OCI-LY7 (cell line): ENCODE data around the gene NCK2. TPM values are rescaled to one million over a fixed set of nuclear protein-coding genes. Genes with fewer than 3 reads are reported as not detected.

Experiments used
- BruUV-seq: library from RNA; stranded (reverse); fragments of 400-500 nt; replicated peaks from 2 replicates; lab custom pipeline; 2021; lab: Mats Ljungman, UMichigan
- CTCF ChIA-PET: fragments of 300-600 bp; sonication (Branson Sonifier 250); formaldehyde crosslinking; loops from one replicate; lab custom pipeline; 2022; ENCODE audit warnings: antibody characterized with exemption; ENCODE audit not compliant: unreplicated experiment; lab: Charles Lee
- POLR2A ChIA-PET: fragments of 300-600 bp; sonication (Branson Sonifier 250); formaldehyde crosslinking; loops from one replicate; lab custom pipeline; 2022; ENCODE audit warnings: antibody characterized with exemption; lab: Charles Lee
- DNase-seq: peaks from one replicate; pipeline ENCODE4 v3.0.0-alpha.2; 2015; ENCODE audit warnings: low spot score
- H2AFZ ChIP-seq: fragments of 200-600 bp; sonication (generic), shearing (Covaris generic); 2 replicates; pipeline ENCODE4 v1.6.1; 2014; ENCODE audit warnings: mild to moderate bottlenecking, antibody characterized with exemption, low read length, moderate library complexity
- H3K27ac ChIP-seq: fragments of 200-600 bp; sonication (generic); 2 replicates; pipeline ENCODE4 v1.5.1; 2014; ENCODE audit warnings: mixed run types, low read depth, mild to moderate bottlenecking, moderate library complexity, low read length, inconsistent platforms; ENCODE audit not compliant: poor library complexity, severe bottlenecking
- H3K36me3 ChIP-seq: fragments of 200-600 bp; sonication (generic); 2 replicates; pipeline ENCODE4 v1.6.1; 2014; ENCODE audit warnings: mild to moderate bottlenecking, antibody characterized with exemption, low read length, moderate library complexity, mixed read lengths; ENCODE audit not compliant: insufficient read depth
- H3K4me1 ChIP-seq: fragments of 200-600 bp; sonication (generic); 2 replicates; pipeline ENCODE4 v1.5.1; 2014; ENCODE audit warnings: mild to moderate bottlenecking, low read length; ENCODE audit not compliant: insufficient read depth, poor library complexity, severe bottlenecking
- H3K4me2 ChIP-seq: fragments of 200-600 bp; sonication (generic); 2 replicates; pipeline ENCODE4 v1.6.1; 2014; ENCODE audit warnings: mild to moderate bottlenecking, low read length
- H3K4me3 ChIP-seq: fragments of 200-600 bp; sonication (generic); 2 replicates; pipeline ENCODE4 v1.5.1; 2014; ENCODE audit warnings: mild to moderate bottlenecking, low read depth, low read length; ENCODE audit not compliant: poor library complexity, severe bottlenecking
- H3K79me2 ChIP-seq: fragments of 200-600 bp; sonication (generic); 2 replicates; pipeline ENCODE4 v1.6.1; 2016; ENCODE audit warnings: low read depth, mild to moderate bottlenecking, low read length, moderate library complexity, mixed read lengths; ENCODE audit not compliant: insufficient read depth
- H3K9me2 ChIP-seq: fragments of 200-600 bp; sonication (generic); 2 replicates; pipeline ENCODE4 v1.6.1; 2016; ENCODE audit warnings: mild to moderate bottlenecking, low read length, mixed read lengths; ENCODE audit not compliant: insufficient read depth
- H3K9me3 ChIP-seq: fragments of 200-600 bp; sonication (generic); 2 replicates; pipeline ENCODE4 v1.6.1; 2014; ENCODE audit warnings: mild to moderate bottlenecking, mixed run types, low read length, mixed read lengths
- H4K20me1 ChIP-seq: fragments of 200-600 bp; sonication (generic); 2 replicates; pipeline ENCODE4 v1.6.1; 2014; ENCODE audit warnings: mild to moderate bottlenecking, antibody characterized with exemption, low read length, moderate library complexity, mixed read lengths; ENCODE audit not compliant: insufficient read depth
- EZH2phosphoT487 ChIP-seq: fragments of 200-600 bp; sonication (generic); IDR thresholded peaks from 2 replicates; pipeline ENCODE4 v1.6.1; 2018; ENCODE audit warnings: low read depth, borderline replicate concordance, mild to moderate bottlenecking, mixed run types, antibody characterized with exemption, low read length, moderate library complexity, mixed read lengths
- intact Hi-C: fragments of 100-400 bp; cut with micrococcal nuclease; formaldehyde crosslinking; loops from one replicate; pipeline ENCODE4 v1.10.0; 2022; ENCODE audit not compliant: unreplicated experiment
- total RNA-seq, 2 experiments: library from RNA; depleted of rRNA in 1 of 2; stranded (reverse); fragments of >200 nt in 1 of 2; shearing (Covaris generic) in 1 of 2; gene quantifications; 2 replicates each; pipeline ENCODE4 v1.2.3, GENCODE V29; 2014 to 2022
- TF ChIP-seq, protein P1 (sequence below): fragments of 200-600 bp; sonication (generic); conservative IDR thresholded peaks from 2 replicates; pipeline ENCODE4 v1.5.1; 2014; ENCODE audit warnings: mild to moderate bottlenecking, antibody characterized with exemption, low read length, moderate library complexity, mixed read lengths

The NCK2 gene
- total RNA-seq, 2 experiments from 2014 or later: 23.4 to 34.2 TPM

DNA sequence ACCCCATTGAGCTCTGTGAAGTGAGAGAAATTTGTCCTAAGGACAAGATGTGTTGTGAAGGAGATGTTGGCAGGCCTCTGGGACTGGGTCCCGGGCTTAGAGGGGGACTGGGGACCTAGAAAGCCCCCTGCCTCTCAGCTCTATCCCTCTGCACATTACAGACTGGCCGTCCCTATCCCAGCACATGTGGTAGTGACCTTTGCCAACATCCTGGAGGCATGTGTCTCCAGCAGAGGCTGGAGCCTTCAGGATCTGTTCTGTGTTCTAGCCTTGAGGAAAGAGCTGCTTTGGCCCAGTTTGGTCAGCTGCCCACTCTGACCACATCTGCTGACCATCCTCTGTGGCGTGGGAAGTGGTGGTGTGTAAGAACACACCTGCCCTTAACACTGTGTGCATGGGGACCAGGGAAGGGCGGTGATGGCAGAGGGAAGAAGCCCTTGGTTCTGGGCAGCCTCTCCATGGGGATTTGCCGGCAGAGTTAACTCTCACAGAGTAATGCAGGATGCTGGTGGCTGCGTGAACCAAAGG lies 33.4 kb downstream of the NCK2 start:
- H2AFZ ChIP-seq: no peak overlapping the region
- H4K20me1 ChIP-seq: no peaks in the 10 kb centered on the region
- no peaks in the 10 kb centered on the region for H3K9me2 ChIP-seq
- H3K4me3 ChIP-seq: no peak overlapping the region
- H3K4me2 ChIP-seq: no peak overlapping the region
- TF ChIP-seq EZH2phosphoT487: no peak
- TF ChIP-seq, protein P1, sequence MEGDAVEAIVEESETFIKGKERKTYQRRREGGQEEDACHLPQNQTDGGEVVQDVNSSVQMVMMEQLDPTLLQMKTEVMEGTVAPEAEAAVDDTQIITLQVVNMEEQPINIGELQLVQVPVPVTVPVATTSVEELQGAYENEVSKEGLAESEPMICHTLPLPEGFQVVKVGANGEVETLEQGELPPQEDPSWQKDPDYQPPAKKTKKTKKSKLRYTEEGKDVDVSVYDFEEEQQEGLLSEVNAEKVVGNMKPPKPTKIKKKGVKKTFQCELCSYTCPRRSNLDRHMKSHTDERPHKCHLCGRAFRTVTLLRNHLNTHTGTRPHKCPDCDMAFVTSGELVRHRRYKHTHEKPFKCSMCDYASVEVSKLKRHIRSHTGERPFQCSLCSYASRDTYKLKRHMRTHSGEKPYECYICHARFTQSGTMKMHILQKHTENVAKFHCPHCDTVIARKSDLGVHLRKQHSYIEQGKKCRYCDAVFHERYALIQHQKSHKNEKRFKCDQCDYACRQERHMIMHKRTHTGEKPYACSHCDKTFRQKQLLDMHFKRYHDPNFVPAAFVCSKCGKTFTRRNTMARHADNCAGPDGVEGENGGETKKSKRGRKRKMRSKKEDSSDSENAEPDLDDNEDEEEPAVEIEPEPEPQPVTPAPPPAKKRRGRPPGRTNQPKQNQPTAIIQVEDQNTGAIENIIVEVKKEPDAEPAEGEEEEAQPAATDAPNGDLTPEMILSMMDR: no peak
- H3K27ac ChIP-seq: no peak overlapping the region
- peaks cover 29% of the 10 kb centered on the region for H3K4me1 ChIP-seq
- no TSS peak for BruUV-seq
- no peaks in the 10 kb centered on the region for H3K36me3 ChIP-seq
- no peak for DNase-seq
- POLR2A ChIA-PET: interaction anchor here (0.5 to 1.5 kb wide), 3 partner anchors 20 to 212 kb away, joined by 4 to 6 read pairs (median 5); no protein-coding TSS in a partner anchor
- CTCF ChIA-PET: no interaction called here
- intact Hi-C loops: no loop called here
- no peaks in the 10 kb centered on the region for H3K9me3 ChIP-seq
- H3K79me2 ChIP-seq: peaks cover 7% of the 10 kb centered on the region; the same call in 1 of the 2 replicates

DNA sequence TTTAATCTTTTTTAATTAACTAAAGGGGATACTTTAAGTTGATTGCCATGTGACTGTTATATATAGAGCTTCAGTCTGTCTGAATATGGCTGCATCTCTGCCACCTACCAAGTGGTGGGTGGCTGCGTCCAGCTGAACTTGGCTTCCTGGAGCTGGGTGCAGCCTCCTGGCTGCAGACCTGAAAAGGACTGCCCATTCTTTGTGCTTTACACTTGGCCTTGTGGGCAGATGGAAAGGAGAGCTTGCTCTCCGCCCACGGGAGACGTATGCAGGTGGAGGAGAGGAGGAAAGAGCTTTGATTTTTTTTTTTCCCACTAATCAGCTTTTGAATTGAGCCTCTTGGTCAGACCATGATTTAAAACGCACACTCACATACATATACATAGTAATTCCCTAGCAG lies 34.7 kb downstream of the NCK2 start:
- H3K27ac ChIP-seq: no peak overlapping the region
- BruUV-seq: no TSS peak
- POLR2A ChIA-PET: interaction anchor here (0.5 to 1.3 kb wide), 8 partner anchors 11 to 439 kb away, joined by 3 to 7 read pairs (median 3); no protein-coding TSS in a partner anchor

More for the DNA sequence above, 34.7 kb downstream of the NCK2 start:
- intact Hi-C loops: no loop called here
- H3K4me1 ChIP-seq: peaks cover 29% of the 10 kb centered on the region
- H3K79me2 ChIP-seq: peaks cover 7% of the 10 kb centered on the region; the same call in 1 of the 2 replicates
- H2AFZ ChIP-seq: no peak overlapping the region
- CTCF ChIA-PET: no interaction called here
- H3K4me3 ChIP-seq: no peak overlapping the region
- no peak for DNase-seq
- no peaks in the 10 kb centered on the region for H3K9me2 ChIP-seq
- no peaks in the 10 kb centered on the region for H3K9me3 ChIP-seq
- H3K4me2 ChIP-seq: no peak overlapping the region
- H3K36me3 ChIP-seq: no peaks in the 10 kb centered on the region
- TF ChIP-seq EZH2phosphoT487: no peak
- TF ChIP-seq, protein P1: no peak
- H4K20me1 ChIP-seq: no peaks in the 10 kb centered on the region
